ENCODE measurements around the gene EEIG2. TPM values are rescaled to one million over a fixed set of nuclear protein-coding genes. Genes with fewer than 3 reads are reported as not detected.

The EEIG2 gene
- total and polyA plus RNA-seq, 4 donors: 3.7 to 24.6 (median 9.7) TPM

DNA sequence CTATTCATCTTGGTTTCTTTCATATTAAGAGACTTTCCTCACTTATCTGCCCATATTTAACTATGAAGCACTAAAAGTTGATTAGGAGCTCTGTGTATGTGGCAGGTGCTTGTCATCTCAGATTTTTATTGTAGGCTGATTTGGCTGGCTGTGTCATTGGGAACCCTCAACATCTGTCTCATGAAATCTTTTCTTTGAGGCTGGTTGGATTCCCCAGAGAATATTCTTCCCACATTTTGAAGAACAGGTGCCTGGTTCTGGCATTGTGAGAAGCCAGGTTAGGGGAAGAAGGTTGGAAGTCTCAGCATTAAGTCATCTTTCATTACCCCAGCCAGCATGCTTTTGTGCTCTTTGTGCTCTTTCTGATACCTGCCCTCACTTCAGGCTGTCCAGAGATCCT is 37.1 kb downstream of the EEIG2 start:
- Histone ChIP-seq H3K36me3 (ENCODE audit: control insufficient read depth in 4 of 4, insufficient read depth in 4 of 4, low read length in 4 of 4) (peaks cover 0 to 4% (median 2%) of the 10 kb centered on the region in 4 donors), H3K27me3 (ENCODE audit: control insufficient read depth in 3 of 3, insufficient read depth in 3 of 3, low read length in 2 of 3) (no peaks in the 10 kb centered on the region), H3K27ac (ENCODE audit: low read depth in 1 of 2, low read length in 1 of 2) (no peak overlapping the region), H3K9me3 (ENCODE audit: control insufficient read depth in 4 of 4, insufficient read depth in 3 of 4, low read length in 3 of 4) (no peaks in the 10 kb centered on the region), H3K4me1 (ENCODE audit: control insufficient read depth in 5 of 5, insufficient read depth in 5 of 5, low read length in 5 of 5) (peaks cover 0 to 31% (median 12%) of the 10 kb centered on the region in 5 donors), H3K4me3 (no peak overlapping the region), H3K9ac (ENCODE audit: insufficient read depth in 1 of 2, low read length in 2 of 2) (no peak overlapping the region)
- ATAC-seq (ENCODE audit: insufficient read depth, low FRiP score) (no peak), DNase-seq (no peak)
- TF ChIP-seq, protein P1, sequence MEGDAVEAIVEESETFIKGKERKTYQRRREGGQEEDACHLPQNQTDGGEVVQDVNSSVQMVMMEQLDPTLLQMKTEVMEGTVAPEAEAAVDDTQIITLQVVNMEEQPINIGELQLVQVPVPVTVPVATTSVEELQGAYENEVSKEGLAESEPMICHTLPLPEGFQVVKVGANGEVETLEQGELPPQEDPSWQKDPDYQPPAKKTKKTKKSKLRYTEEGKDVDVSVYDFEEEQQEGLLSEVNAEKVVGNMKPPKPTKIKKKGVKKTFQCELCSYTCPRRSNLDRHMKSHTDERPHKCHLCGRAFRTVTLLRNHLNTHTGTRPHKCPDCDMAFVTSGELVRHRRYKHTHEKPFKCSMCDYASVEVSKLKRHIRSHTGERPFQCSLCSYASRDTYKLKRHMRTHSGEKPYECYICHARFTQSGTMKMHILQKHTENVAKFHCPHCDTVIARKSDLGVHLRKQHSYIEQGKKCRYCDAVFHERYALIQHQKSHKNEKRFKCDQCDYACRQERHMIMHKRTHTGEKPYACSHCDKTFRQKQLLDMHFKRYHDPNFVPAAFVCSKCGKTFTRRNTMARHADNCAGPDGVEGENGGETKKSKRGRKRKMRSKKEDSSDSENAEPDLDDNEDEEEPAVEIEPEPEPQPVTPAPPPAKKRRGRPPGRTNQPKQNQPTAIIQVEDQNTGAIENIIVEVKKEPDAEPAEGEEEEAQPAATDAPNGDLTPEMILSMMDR (IDR thresholded peaks at IDR 0.05; ENCODE audit: control extremely low read depth, extremely low read depth): no peak

DNA sequence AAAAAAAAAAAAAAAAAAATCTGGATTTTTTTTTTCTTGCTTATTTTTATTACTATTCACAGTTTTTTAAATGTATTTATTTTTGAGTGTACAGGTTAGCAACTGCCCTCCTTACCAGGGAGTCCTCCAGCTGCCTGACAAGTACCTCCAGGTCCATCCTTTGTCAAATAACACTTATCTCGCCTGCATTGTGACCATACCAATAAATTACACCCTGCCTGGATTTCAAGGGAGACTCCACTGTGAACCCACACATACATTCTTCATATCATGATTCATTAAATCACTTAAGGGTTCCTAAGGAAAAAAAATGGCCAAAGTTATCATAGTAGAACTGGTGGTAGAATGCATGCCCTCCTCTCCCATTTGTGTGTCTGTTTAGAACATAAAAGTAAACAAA is 38.4 kb downstream of the EEIG2 start:
- peaks cover 0 to 30% (median 11%) of the 10 kb centered on the region in 5 donors for H3K4me1 ChIP-seq (ENCODE audit: control insufficient read depth in 5 of 5, insufficient read depth in 5 of 5, low read length in 5 of 5)
- no peak overlapping the region for H3K27ac ChIP-seq (ENCODE audit: low read depth in 1 of 2, low read length in 1 of 2)
- WGBS, 2 donors: 90 to 100% methylated on average over 1 of the region's 1 CpG
- ATAC-seq (ENCODE audit: insufficient read depth, low FRiP score) (no peak), DNase-seq (no peak)
- H3K9ac ChIP-seq (ENCODE audit: insufficient read depth in 1 of 2, low read length in 2 of 2): no peak overlapping the region
- H3K4me3 ChIP-seq: no peak overlapping the region
- no peaks in the 10 kb centered on the region for H3K9me3 ChIP-seq (ENCODE audit: control insufficient read depth in 4 of 4, insufficient read depth in 3 of 4, low read length in 3 of 4)
- H3K36me3 ChIP-seq (ENCODE audit: control insufficient read depth in 4 of 4, insufficient read depth in 4 of 4, low read length in 4 of 4): peaks cover 0 to 11% (median 6%) of the 10 kb centered on the region in 4 donors
- no peaks in the 10 kb centered on the region for H3K27me3 ChIP-seq (ENCODE audit: control insufficient read depth in 3 of 3, insufficient read depth in 3 of 3, low read length in 2 of 3)
- TF ChIP-seq, protein P1 (IDR thresholded peaks at IDR 0.05; ENCODE audit: control extremely low read depth, extremely low read depth): no peak

DNA sequence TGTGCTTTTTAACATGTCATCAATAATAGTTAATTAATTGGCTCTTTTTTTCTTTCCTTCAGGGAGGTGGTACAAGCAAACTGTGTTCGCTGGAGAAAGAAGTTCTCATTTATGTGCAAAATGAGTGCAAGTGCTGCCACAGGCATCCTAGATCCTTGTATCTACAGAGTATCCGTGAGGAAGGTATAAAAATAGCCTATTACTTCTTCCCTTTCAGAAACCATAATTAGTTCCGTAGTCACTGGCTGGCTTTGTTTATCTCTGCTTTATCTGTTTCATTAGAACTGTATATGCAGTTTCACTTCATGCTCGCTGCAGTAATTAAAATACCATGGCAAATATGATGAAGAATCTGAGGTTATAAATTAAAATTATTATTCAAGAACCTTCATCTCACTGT is 40.6 kb downstream of the EEIG2 start:
- DNase-seq: no peak
- no peaks in the 10 kb centered on the region for H3K9me3 ChIP-seq (ENCODE audit: control insufficient read depth in 4 of 4, insufficient read depth in 3 of 4, low read length in 3 of 4)
- H3K4me3 ChIP-seq: no peak overlapping the region
- H3K9ac ChIP-seq (ENCODE audit: insufficient read depth in 1 of 2, low read length in 2 of 2): no peak overlapping the region
- H3K27ac ChIP-seq (ENCODE audit: low read depth in 1 of 2, low read length in 1 of 2): no peak overlapping the region
- no peak for ATAC-seq (ENCODE audit: insufficient read depth, low FRiP score)
- WGBS, 2 donors: 67 to 77% methylated on average over 4 of the region's 4 CpGs
- H3K4me1 ChIP-seq (ENCODE audit: control insufficient read depth in 5 of 5, insufficient read depth in 5 of 5, low read length in 5 of 5): peaks cover 0 to 22% (median 11%) of the 10 kb centered on the region in 5 donors
- TF ChIP-seq, protein P1 (IDR thresholded peaks at IDR 0.05; ENCODE audit: control extremely low read depth, extremely low read depth): no peak
- peaks cover 0 to 14% (median 6%) of the 10 kb centered on the region in 4 donors for H3K36me3 ChIP-seq (ENCODE audit: control insufficient read depth in 4 of 4, insufficient read depth in 4 of 4, low read length in 4 of 4)
- no peaks in the 10 kb centered on the region for H3K27me3 ChIP-seq (ENCODE audit: control insufficient read depth in 3 of 3, insufficient read depth in 3 of 3, low read length in 2 of 3)
